ENCODE results near the gene AP3S1. TPM values are rescaled to one million over a fixed set of nuclear protein-coding genes. Genes with fewer than 3 reads are reported as not detected.
A peak's percentile ranks its signal among the peaks of the same experiment; 100 is the strongest.

AP3S1 gene
- total RNA-seq, 4 donors from 2014 or later = 59.2 to 207 (median 149) TPM

GRCh38 chr5:115815006-115815692 is 26.6 kb upstream of the AP3S1 start:
- DNase-seq = no peak
- 26% methylated on average over 21 of the region's 21 CpGs for WGBS, 2 donors
- no peak overlapping the region for H3K27ac ChIP-seq
- H3K4me1 ChIP-seq = peaks cover 4 to 13% of the 10 kb centered on the region in 2 donors
- H3K4me3 ChIP-seq (replicated peaks in 1 of 3) = peak overlapping the region in 1 of 3 donors; percentile 28
- TF ChIP-seq CTCF (IDR thresholded peaks at IDR 0.05) (no peak), POLR2A (IDR thresholded peaks at IDR 0.05) (no peak)
- H3K27me3 ChIP-seq = no peaks in the 10 kb centered on the region
- H3K36me3 ChIP-seq = no peaks in the 10 kb centered on the region
- intact Hi-C loops (cut with DNase I) = no loop called here
- H3K9me3 ChIP-seq = no peaks in the 10 kb centered on the region

GRCh38 chr5:115815693-115816225 is 26.0 kb upstream of the AP3S1 start:
- Histone ChIP-seq H3K4me1 (peaks cover 4 to 13% of the 10 kb centered on the region in 2 donors), H3K27ac (peak overlapping the region in 2 of 3 donors; percentile 49 to 56), H3K27me3 (no peaks in the 10 kb centered on the region), H3K36me3 (no peaks in the 10 kb centered on the region), H3K4me3 (replicated peaks in 1 of 3) (peak overlapping the region in 2 of 3 donors; percentile 28 to 48), H3K9me3 (no peaks in the 10 kb centered on the region)
- TF ChIP-seq POLR2A (IDR thresholded peaks at IDR 0.05) = no peak
- no peak for TF ChIP-seq CTCF (IDR thresholded peaks at IDR 0.05)
- peak in 1 of 2 donors; percentile 11 for DNase-seq
- intact Hi-C loops (cut with DNase I) = no loop called here
- WGBS, 2 donors = 1 to 5% methylated on average over 14 to 27 of the region's 48 CpGs

GRCh38 chr5:115816226-115817081 is 25.3 kb upstream of the AP3S1 start, which contains the start of gene CDO1:
Gene CDO1 (minus strand): TSS chr5:115816659. CDS start chr5:115816397, 262 bp downstream.
- peak within 1 kb of the TSS in 2 of 3 donors; percentile 28 to 48 for H3K4me3 ChIP-seq (replicated peaks in 1 of 3)
- H3K27me3 ChIP-seq = no peaks in the 10 kb centered on the region
- H3K27ac ChIP-seq = peak within 1 kb of the TSS; percentile 38 to 56 (median 49)
- no peak for TF ChIP-seq CTCF (IDR thresholded peaks at IDR 0.05)
- TF ChIP-seq POLR2A (IDR thresholded peaks at IDR 0.05) = peak in 1 of 2 donors; percentile 53
- WGBS, 2 donors = 2% methylated on average over 37 to 42 of the region's 69 CpGs
- H3K9me3 ChIP-seq = no peaks in the 10 kb centered on the region
- intact Hi-C loops (cut with DNase I) = no loop called here
- H3K36me3 ChIP-seq = no peaks in the 10 kb centered on the region
- DNase-seq = peak; percentile 11 to 53
- peaks cover 4 to 13% of the 10 kb centered on the region in 2 donors for H3K4me1 ChIP-seq

- intact Hi-C loops (cut with DNase I) = no loop called here
- Histone ChIP-seq H3K9me3 (no peaks in the 10 kb centered on the region), H3K27me3 (no peaks in the 10 kb centered on the region), H3K4me3 (replicated peaks in 1 of 3) (no peak overlapping the region), H3K27ac (no peak overlapping the region), H3K4me1 (peaks cover 4 to 13% of the 10 kb centered on the region in 2 donors), H3K36me3 (no peaks in the 10 kb centered on the region)
- DNase-seq = no peak
- WGBS, 2 donors = 91 to 92% methylated on average over 7 of the region's 7 CpGs
- TF ChIP-seq POLR2A (IDR thresholded peaks at IDR 0.05) = no peak
These were observed 24.3 kb upstream of the AP3S1 start for GRCh38 chr5:115817386-115817785.

GRCh38 chr5:115818821-115819220 is 22.9 kb upstream of the AP3S1 start:
- 91 to 94% methylated on average over 18 of the region's 18 CpGs for WGBS, 2 donors

More at GRCh38 chr5:115818821-115819220, 22.9 kb upstream of the AP3S1 start:
- Histone ChIP-seq H3K4me1 (peaks cover 4 to 13% of the 10 kb centered on the region in 2 donors), H3K36me3 (no peaks in the 10 kb centered on the region), H3K4me3 (replicated peaks in 1 of 3) (no peak overlapping the region), H3K9me3 (no peaks in the 10 kb centered on the region), H3K27ac (no peak overlapping the region), H3K27me3 (no peaks in the 10 kb centered on the region)
- no peak for DNase-seq
- intact Hi-C loops (cut with DNase I) = no loop called here
- TF ChIP-seq CTCF (IDR thresholded peaks at IDR 0.05) (no peak), POLR2A (IDR thresholded peaks at IDR 0.05) (no peak)
